K562 (cell line): ENCODE data around the gene RNF25. TPM values are rescaled to one million over a fixed set of nuclear protein-coding genes. Genes with fewer than 3 reads are reported as not detected.

Experiments used
- ATF6 ChIP-seq: sonication (generic); formaldehyde crosslinking; IDR thresholded peaks from 2 replicates; pipeline ENCODE4 v1.4.0; 2020; ENCODE audit warnings: mild to moderate bottlenecking, missing genetic modification reagents
- CEBPG ChIP-seq, 3 experiments: fragments of 200-800 bp in 1 of 3; sonication (Bioruptor generic) in 1 of 3; sonication (generic) in 1 of 3; formaldehyde crosslinking in 1 of 3; IDR thresholded peaks in 2 of 3; conservative IDR thresholded peaks in 1 of 3; 2 replicates each; pipeline versions ENCODE4 v1.6.1 to v1.8.0; 2016 to 2022; ENCODE audit warnings: missing compliant biosample characterization in 2 of 3, missing genetic modification characterization in 2 of 3, mild to moderate bottlenecking in 1 of 3, missing genetic modification reagents in 1 of 3
- CHAMP1 ChIP-seq: fragments of 450-650 bp; IDR thresholded peaks from 2 replicates; pipeline ENCODE4 v1.6.1; 2016; ENCODE audit warnings: mild to moderate bottlenecking
- EWSR1 ChIP-seq: fragments of 450-650 bp; IDR thresholded peaks from 2 replicates; pipeline ENCODE4 v1.6.1; 2018; ENCODE audit warnings: borderline replicate concordance, mild to moderate bottlenecking, low read depth, moderate library complexity; ENCODE audit not compliant: partially characterized antibody
- HEY1 ChIP-seq: fragments of 250-450 bp; sonication (Bioruptor Pico); IDR thresholded peaks from 2 replicates; pipeline ENCODE4 v1.5.0; 2020; ENCODE audit warnings: mild to moderate bottlenecking, moderate library complexity, borderline replicate concordance
- NFATC3 ChIP-seq: fragments of 450-650 bp; IDR thresholded peaks from 2 replicates; pipeline ENCODE4 v1.6.1; 2017; ENCODE audit warnings: mild to moderate bottlenecking
- PCBP1 ChIP-seq: fragments of 200-400 bp; formaldehyde crosslinking; IDR thresholded peaks from 2 replicates; pipeline ENCODE4 v1.6.1; 2018; ENCODE audit warnings: mild to moderate bottlenecking, low read depth, low read length; ENCODE audit not compliant: poor library complexity, severe bottlenecking
- SNIP1 ChIP-seq: fragments of 450-650 bp; IDR thresholded peaks from 2 replicates; pipeline ENCODE4 v1.7.1; 2017; ENCODE audit warnings: low read depth, mild to moderate bottlenecking
- SPI1 ChIP-seq: IDR thresholded peaks from 2 replicates; pipeline ENCODE4 v1.6.1; 2011; ENCODE audit warnings: low read depth, low read length, control low read depth, borderline replicate concordance
- TCF7L2 ChIP-seq: fragments of 150-350 bp; IDR thresholded peaks from 2 replicates; pipeline ENCODE4 v1.6.1; 2016; ENCODE audit warnings: low read depth, mild to moderate bottlenecking, low read length, moderate library complexity
- XRCC4 ChIP-seq: IDR thresholded peaks from one replicate; pipeline ENCODE4 v1.6.1; 2011; ENCODE audit not compliant: insufficient read depth, insufficient read length; ENCODE audit errors: extremely low read depth
- ZBTB5 ChIP-seq: fragments of 450-650 bp; IDR thresholded peaks from 2 replicates; pipeline ENCODE4 v1.6.1; 2017; ENCODE audit warnings: antibody characterized with exemption
- ZNF253 ChIP-seq: fragments of 250-450 bp; sonication (Bioruptor Pico); conservative IDR thresholded peaks from 2 replicates; pipeline ENCODE4 v1.6.1; 2021; ENCODE audit warnings: mild to moderate bottlenecking
- ZNF395 ChIP-seq: fragments of 200-800 bp; sonication (Bioruptor generic); IDR thresholded peaks from 2 replicates; pipeline ENCODE4 v1.6.1; 2017; ENCODE audit warnings: missing genetic modification characterization, missing compliant biosample characterization
- polyA plus RNA-seq, 8 experiments: library from polyadenylated mRNA; depleted of rRNA in 4 of 8; stranded (reverse) in 5 of 8; unstranded in 3 of 8; fragments of >200 nt; fragmentation: Nextera tagmentation in 2 of 8; fragmentation: Illumina TruSeq in 1 of 8; extraction: Ambion mirVana in 2 of 8; extraction: Trizol in 1 of 8; gene quantifications; 2 replicates each; pipeline versions ENCODE4 v1.2.1 to v1.2.3, GENCODE V29; 2011 to 2014; ENCODE audit warnings: inconsistent platforms in 1 of 8, missing spikeins in 1 of 8
- total RNA-seq, 7 experiments: library from RNA; depleted of rRNA in 6 of 7; stranded (reverse); fragments of >200 nt in 6 of 7; fragmentation: Illumina TruSeq in 2 of 7; extraction: Trizol in 2 of 7; gene quantifications; 2 replicates each; pipeline versions ENCODE4 v1.2.1 to v1.2.3, GENCODE V29; 2011 to 2021; ENCODE audit warnings: low replicate concordance in 1 of 7
- TF ChIP-seq, protein P1 (sequence below): fragments of 250-450 bp; sonication (Bioruptor Pico); IDR thresholded peaks from 2 replicates; pipeline ENCODE4 v1.5.0; 2021

RNF25 gene
- total and polyA plus RNA-seq, 9 of the 15 experiments (the other 6 are each of a cell fraction or from before 2014, with no cell fraction given), result 2.3 to 49.8 (median 20.5) TPM

DNA sequence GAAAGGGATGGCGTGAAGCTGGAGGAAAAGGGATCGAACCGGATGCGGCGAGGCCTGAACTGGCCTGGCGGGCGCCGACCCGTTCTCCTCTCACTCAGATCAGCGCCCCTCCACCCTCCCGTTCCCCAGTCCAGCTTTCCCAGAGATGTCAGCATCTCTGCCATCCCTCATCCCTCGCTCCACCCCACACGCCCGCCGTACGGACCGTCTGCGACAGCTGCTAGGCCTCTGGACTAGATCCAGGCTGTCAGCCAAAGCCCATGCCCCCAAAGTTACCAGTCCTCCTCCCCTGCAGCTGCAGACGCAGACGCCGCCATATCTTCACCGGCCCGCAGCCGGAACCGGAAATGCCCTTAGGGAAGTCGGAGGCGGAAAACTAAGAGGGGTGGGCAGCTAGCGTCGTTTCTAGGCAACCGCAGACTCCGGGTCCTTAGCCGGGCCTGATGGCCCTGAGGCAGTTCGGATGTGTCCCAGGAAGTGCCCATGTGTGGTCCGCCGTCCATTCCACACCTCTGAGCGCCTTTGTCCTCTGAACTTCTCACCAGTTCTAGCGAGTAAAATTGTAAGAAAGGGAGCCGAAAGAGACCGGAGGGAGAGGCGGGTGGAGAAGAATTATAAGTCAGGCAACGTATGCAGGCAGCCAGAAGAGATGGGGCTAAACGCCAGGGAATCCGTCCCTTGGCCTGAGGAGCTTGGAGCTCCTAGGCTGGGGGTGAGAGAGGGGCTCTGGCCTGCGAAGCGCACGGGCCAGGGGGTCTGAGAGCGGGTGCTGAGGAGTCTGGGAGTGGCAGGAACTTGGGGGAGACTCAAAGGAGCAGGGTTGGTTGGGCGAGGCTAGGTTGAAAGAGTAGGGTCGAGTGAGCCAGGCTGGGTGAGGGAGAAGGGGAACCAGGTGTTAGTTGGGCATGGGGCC is at the start of gene RNF25, which contains the start of gene STK36 (continued):
- no peak for TF ChIP-seq HEY1 (CRISPR knock-in tag)
- TF ChIP-seq, protein P1, sequence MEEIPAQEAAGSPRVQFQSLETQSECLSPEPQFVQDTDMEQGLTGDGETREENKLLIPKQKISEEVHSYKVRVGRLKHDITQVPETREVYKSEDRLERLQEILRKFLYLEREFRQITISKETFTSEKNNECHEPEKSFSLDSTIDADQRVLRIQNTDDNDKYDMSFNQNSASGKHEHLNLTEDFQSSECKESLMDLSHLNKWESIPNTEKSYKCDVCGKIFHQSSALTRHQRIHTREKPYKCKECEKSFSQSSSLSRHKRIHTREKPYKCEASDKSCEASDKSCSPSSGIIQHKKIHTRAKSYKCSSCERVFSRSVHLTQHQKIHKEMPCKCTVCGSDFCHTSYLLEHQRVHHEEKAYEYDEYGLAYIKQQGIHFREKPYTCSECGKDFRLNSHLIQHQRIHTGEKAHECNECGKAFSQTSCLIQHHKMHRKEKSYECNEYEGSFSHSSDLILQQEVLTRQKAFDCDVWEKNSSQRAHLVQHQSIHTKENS, result no peak
- no peak for TF ChIP-seq SPI1
- TF ChIP-seq XRCC4, result no peak
- no peak for TF ChIP-seq ZNF395 (CRISPR knock-in tag)
- no peak for TF ChIP-seq NFATC3
- TF ChIP-seq ATF6, result no peak
- TF ChIP-seq TCF7L2, result no peak
- TF ChIP-seq PCBP1, result no peak
- no peak for TF ChIP-seq ZNF253
- TF ChIP-seq CEBPG (CRISPR knock-in tag; IDR thresholded peaks at IDR 0.05), result no peak
- no peak for TF ChIP-seq CEBPG (tag; conservative IDR thresholded peaks at IDR 0.05 in 1 of 2, IDR thresholded peaks at IDR 0.05 in 1 of 2)
- TF ChIP-seq CHAMP1, result no peak
- no peak for TF ChIP-seq ZBTB5
- no peak for TF ChIP-seq EWSR1
- no peak for TF ChIP-seq SNIP1
